Endothelial cell of umbilical vein (primary cell): Measurements from ENCODE around the gene KLRF1. TPM values are rescaled to one million over a fixed set of nuclear protein-coding genes. Genes with fewer than 3 reads are reported as not detected.

Experiments used
- BruUV-seq: library from RNA; stranded (reverse); fragments of 400-500 nt; replicated peaks from 2 replicates; lab custom pipeline; 2021; lab: Mats Ljungman, UMichigan
- CTCF ChIA-PET: fragments of 300-600, 350-600 bp; sonication (Branson Sonifier 250); formaldehyde crosslinking; loops from one replicate; lab custom pipeline; 2021; ENCODE audit warnings: antibody characterized with exemption, inconsistent platforms; lab: Charles Lee
- POLR2A ChIA-PET: fragments of 300-600, 350-600 bp; sonication (Branson Sonifier 250); formaldehyde crosslinking; loops from one replicate; lab custom pipeline; 2021; ENCODE audit warnings: antibody characterized with exemption, inconsistent platforms; lab: Charles Lee
- DNase-seq: peaks from one replicate; pipeline ENCODE4 v3.0.0-alpha.2; 2011; ENCODE audit warnings: low read depth, low spot score
- FAIRE-seq: peaks from 2 replicates; lab custom pipeline; 2011; peaks lifted over from hg19 to GRCh38; lab: Jason Lieb, UNC
- H2AFZ ChIP-seq: 2 replicates; pipeline ENCODE4 v1.6.0; 2012; ENCODE audit warnings: low read depth, low read length, control low read depth, inconsistent platforms
- H3K27ac ChIP-seq: 2 replicates; pipeline ENCODE4 v1.5.1; 2011; ENCODE audit warnings: low read depth, mild to moderate bottlenecking, control low read depth, low read length, moderate library complexity; ENCODE audit not compliant: insufficient read depth
- H3K27me3 ChIP-seq, 2 experiments: 2 replicates each; pipeline versions ENCODE4 v1.6.0 to v1.6.1; 2011; ENCODE audit warnings: low read length in 2 of 2, mixed read lengths in 1 of 2; ENCODE audit not compliant: control insufficient read depth in 2 of 2, insufficient read depth in 2 of 2
- H3K36me3 ChIP-seq, 2 experiments: 2 replicates in 1 of 2; 3 replicates in 1 of 2; pipeline ENCODE4 v1.5.1; 2011; ENCODE audit warnings: low read length in 2 of 2, mild to moderate bottlenecking in 1 of 2, moderate library complexity in 1 of 2; ENCODE audit not compliant: control insufficient read depth in 2 of 2, insufficient read depth in 2 of 2; ENCODE audit errors: extremely low read depth in 1 of 2
- H3K4me1 ChIP-seq: 3 replicates; pipeline ENCODE4 v1.5.1; 2011; ENCODE audit warnings: mild to moderate bottlenecking, low read length; ENCODE audit not compliant: control insufficient read depth, insufficient read depth; ENCODE audit errors: extremely low read depth
- H3K4me2 ChIP-seq: 2 replicates; pipeline ENCODE4 v1.6.1; 2011; ENCODE audit warnings: low read length, control low read depth, mixed read lengths; ENCODE audit not compliant: insufficient read depth
- H3K4me3 ChIP-seq, 3 experiments: fragments of 200-600 bp in 1 of 3; sonication (generic), shearing (Covaris generic) in 1 of 3; replicated peaks in 1 of 3; 2 replicates each; pipeline ENCODE4 v1.5.1; 2011 to 2016; ENCODE audit warnings: control low read depth in 3 of 3, low read length in 3 of 3, mild to moderate bottlenecking in 2 of 3, inconsistent platforms in 1 of 3, low read depth in 1 of 3, moderate library complexity in 1 of 3; ENCODE audit not compliant: insufficient read depth in 1 of 3
- H3K79me2 ChIP-seq: 2 replicates; pipeline ENCODE4 v1.6.0; 2012; ENCODE audit warnings: low read length, inconsistent platforms; ENCODE audit not compliant: control insufficient read depth, insufficient read depth
- H3K9ac ChIP-seq: replicated peaks from 2 replicates; pipeline ENCODE3; 2011; ENCODE audit warnings: low read length, control low read depth; ENCODE audit not compliant: insufficient read depth; ENCODE audit errors: extremely low read depth
- H3K9me1 ChIP-seq: replicated peaks from 3 replicates; pipeline ENCODE4 v1.6.0; 2011; ENCODE audit warnings: mild to moderate bottlenecking, low read length; ENCODE audit not compliant: control insufficient read depth, insufficient read depth; ENCODE audit errors: extremely low read depth
- H3K9me3 ChIP-seq: replicated peaks from 2 replicates; pipeline ENCODE4 v1.5.1; 2012; ENCODE audit warnings: low read length, inconsistent platforms; ENCODE audit not compliant: control insufficient read depth, insufficient read depth
- H4K20me1 ChIP-seq: replicated peaks from 2 replicates; pipeline ENCODE3; 2011; ENCODE audit warnings: mild to moderate bottlenecking, low read length; ENCODE audit not compliant: control insufficient read depth, insufficient read depth; ENCODE audit errors: extremely low read depth
- EZH2 ChIP-seq: IDR thresholded peaks from 2 replicates; pipeline ENCODE4 v1.6.1; 2012; ENCODE audit warnings: borderline replicate concordance, low read depth, mild to moderate bottlenecking, moderate library complexity, low read length, inconsistent platforms; ENCODE audit not compliant: severe bottlenecking
- FOS ChIP-seq: IDR thresholded peaks from 2 replicates; pipeline ENCODE4 v1.6.1; 2011; ENCODE audit warnings: mild to moderate bottlenecking, low read length, moderate library complexity, borderline replicate concordance; ENCODE audit not compliant: insufficient read depth
- GATA2 ChIP-seq: IDR thresholded peaks from 2 replicates; pipeline ENCODE4 v1.7.0; 2011; ENCODE audit warnings: low read depth, mild to moderate bottlenecking, moderate library complexity, mixed read lengths, low read length; ENCODE audit not compliant: insufficient read length, insufficient read depth
- JUN ChIP-seq: IDR thresholded peaks from 2 replicates; pipeline ENCODE4 v1.6.1; 2011; ENCODE audit warnings: borderline replicate concordance, low read depth; ENCODE audit not compliant: insufficient read length, insufficient read depth
- MYC ChIP-seq: IDR thresholded peaks from one replicate; pipeline ENCODE4 v1.6.1; 2011; ENCODE audit warnings: mild to moderate bottlenecking, low read depth, low read length
- POLR2A ChIP-seq: IDR thresholded peaks from 2 replicates; pipeline ENCODE4 v1.6.1; 2012; ENCODE audit warnings: low read depth, mild to moderate bottlenecking, control low read depth, low read length
- POLR2AphosphoS5 ChIP-seq: IDR thresholded peaks from 2 replicates; pipeline ENCODE4 v1.6.1; 2012; ENCODE audit warnings: low read depth, mild to moderate bottlenecking, control low read depth, low read length, moderate library complexity; ENCODE audit not compliant: insufficient read depth
- dilution Hi-C: fragments of 300-500 bp; cut with MboI; formaldehyde crosslinking; loops from one replicate; pipeline ENCODE4 v1.15.0; 2019; ENCODE audit warnings: low sequenced_read_pairs; ENCODE audit not compliant: extremely low pct_ligation_motif_present
- intact Hi-C: fragments of 100-400 bp; cut with micrococcal nuclease; formaldehyde crosslinking; loops from one replicate; pipeline ENCODE4 v1.10.0; 2022
- polyA plus RNA-seq, 4 experiments: library from polyadenylated mRNA; depleted of rRNA in 3 of 4; stranded (reverse) in 3 of 4; unstranded in 1 of 4; fragments of >200 nt; gene quantifications; 2 replicates each; pipeline versions ENCODE4 v1.2.1 to v1.2.3, GENCODE V29; 2011 to 2012; ENCODE audit warnings: missing spikeins in 1 of 4
- total RNA-seq: library from RNA; stranded (reverse); gene quantifications from 2 replicates; pipeline ENCODE4 v1.2.3, GENCODE V29; 2021
- TF ChIP-seq, protein P1 (sequence below): IDR thresholded peaks from 2 replicates; pipeline ENCODE4 v1.6.1; 2011; ENCODE audit not compliant: insufficient read depth, insufficient read length
- TF ChIP-seq, protein P2 (sequence below), 2 donors: IDR thresholded peaks; 1 replicate in 1 of 2; 2 replicates in 1 of 2; pipeline ENCODE4 v1.5.1; 2011; ENCODE audit warnings: low read length in 2 of 2, mild to moderate bottlenecking in 2 of 2, moderate library complexity in 2 of 2, control low read depth in 1 of 2, inconsistent platforms in 1 of 2, low read depth in 1 of 2; ENCODE audit not compliant: insufficient read depth in 1 of 2; ENCODE audit errors: extremely low read depth in 1 of 2

Gene KLRF1
- total and polyA plus RNA-seq, 2 donors (not counting 3 experiments of a cell fraction or from before 2014, with no cell fraction given) = not detected

DNA sequence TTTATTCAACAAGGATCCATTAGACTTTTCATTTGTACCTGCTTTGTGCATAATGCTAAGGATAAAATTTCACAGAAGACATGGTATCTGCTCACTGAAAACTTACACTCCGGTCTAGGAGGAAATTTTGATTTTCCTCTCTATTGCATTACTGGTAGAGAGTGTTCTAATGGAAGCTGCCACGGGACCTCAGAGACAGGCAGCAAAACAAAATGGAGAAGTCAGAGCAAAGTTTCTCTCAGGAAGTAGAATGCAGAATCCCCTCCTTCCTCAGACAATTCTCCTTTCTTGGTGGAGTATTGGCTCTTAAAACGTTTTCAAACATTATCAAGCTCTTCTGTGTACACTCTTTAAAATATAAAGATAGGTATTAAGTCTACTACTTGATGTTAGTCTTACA is 29.6 kb downstream of the KLRF1 start:
- Histone ChIP-seq H3K4me1 (no peaks in the 10 kb centered on the region), H3K36me3 (no peaks in the 10 kb centered on the region), H3K27me3 (no peaks in the 10 kb centered on the region), H2AFZ (no peak overlapping the region), H3K9me3 (no peaks in the 10 kb centered on the region), H3K4me2 (no peak overlapping the region), H3K4me3 (no peak overlapping the region), H4K20me1 (no peaks in the 10 kb centered on the region), H3K9me1 (no peaks in the 10 kb centered on the region), H3K79me2 (no peaks in the 10 kb centered on the region), H3K27ac (no peak overlapping the region), H3K9ac (no peak overlapping the region)
- DNase-seq (no peak), FAIRE-seq (no peak)
- intact Hi-C loops = no loop called here
- TF ChIP-seq JUN = no peak
- TF ChIP-seq EZH2 = no peak
- TF ChIP-seq MYC = no peak
- no peak for TF ChIP-seq FOS
- no peak for TF ChIP-seq POLR2AphosphoS5
- no peak for TF ChIP-seq POLR2A
- TF ChIP-seq, protein P1, sequence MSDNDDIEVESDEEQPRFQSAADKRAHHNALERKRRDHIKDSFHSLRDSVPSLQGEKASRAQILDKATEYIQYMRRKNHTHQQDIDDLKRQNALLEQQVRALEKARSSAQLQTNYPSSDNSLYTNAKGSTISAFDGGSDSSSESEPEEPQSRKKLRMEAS = no peak
- no peak for TF ChIP-seq GATA2
- TF ChIP-seq, protein P2, sequence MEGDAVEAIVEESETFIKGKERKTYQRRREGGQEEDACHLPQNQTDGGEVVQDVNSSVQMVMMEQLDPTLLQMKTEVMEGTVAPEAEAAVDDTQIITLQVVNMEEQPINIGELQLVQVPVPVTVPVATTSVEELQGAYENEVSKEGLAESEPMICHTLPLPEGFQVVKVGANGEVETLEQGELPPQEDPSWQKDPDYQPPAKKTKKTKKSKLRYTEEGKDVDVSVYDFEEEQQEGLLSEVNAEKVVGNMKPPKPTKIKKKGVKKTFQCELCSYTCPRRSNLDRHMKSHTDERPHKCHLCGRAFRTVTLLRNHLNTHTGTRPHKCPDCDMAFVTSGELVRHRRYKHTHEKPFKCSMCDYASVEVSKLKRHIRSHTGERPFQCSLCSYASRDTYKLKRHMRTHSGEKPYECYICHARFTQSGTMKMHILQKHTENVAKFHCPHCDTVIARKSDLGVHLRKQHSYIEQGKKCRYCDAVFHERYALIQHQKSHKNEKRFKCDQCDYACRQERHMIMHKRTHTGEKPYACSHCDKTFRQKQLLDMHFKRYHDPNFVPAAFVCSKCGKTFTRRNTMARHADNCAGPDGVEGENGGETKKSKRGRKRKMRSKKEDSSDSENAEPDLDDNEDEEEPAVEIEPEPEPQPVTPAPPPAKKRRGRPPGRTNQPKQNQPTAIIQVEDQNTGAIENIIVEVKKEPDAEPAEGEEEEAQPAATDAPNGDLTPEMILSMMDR (IDR thresholded peaks at IDR 0.05; ENCODE audit: extremely low read depth in 1 of 2, insufficient read depth in 1 of 2, low read depth in 1 of 2, low read length in 2 of 2) = no peak
- ChIA-PET CTCF (no interaction called here), POLR2A (no interaction called here)
- BruUV-seq = no TSS peak
- dilution Hi-C loops = no loop called here
